HG02970 (cell line): Measurements from ENCODE around the gene TMEM154.

ENCODE experiments used
- ATAC-seq: cut with Tn5 transposase; IDR thresholded peaks from one replicate; pipeline ENCODE4 v1.9.1; 2021; ENCODE audit warnings: mild to moderate bottlenecking, moderate library complexity, moderate number of reproducible peaks; ENCODE audit not compliant: unreplicated experiment, low FRiP score

Gene TMEM154

DNA sequence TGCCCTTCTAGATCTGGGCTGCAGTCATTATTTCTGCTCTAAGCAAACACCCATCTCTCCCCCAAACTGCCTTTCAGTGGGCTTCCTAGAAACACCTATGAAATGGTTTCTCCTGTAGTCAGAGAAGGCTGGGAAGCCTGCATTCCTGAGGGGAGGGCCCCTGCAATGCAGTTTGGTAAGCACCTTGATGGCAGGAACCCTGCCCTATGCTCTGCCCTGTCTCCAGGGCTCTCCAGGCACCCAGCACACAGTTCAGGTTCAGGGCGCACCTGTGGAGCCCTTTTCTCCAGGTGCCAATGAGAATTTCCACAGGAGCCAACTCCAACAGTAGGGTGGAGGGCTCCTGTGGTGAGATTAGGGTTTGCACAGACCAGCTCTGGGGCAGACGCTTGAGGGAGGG lies 74.8 kb downstream of the TMEM154 start:
- no peak for ATAC-seq

DNA sequence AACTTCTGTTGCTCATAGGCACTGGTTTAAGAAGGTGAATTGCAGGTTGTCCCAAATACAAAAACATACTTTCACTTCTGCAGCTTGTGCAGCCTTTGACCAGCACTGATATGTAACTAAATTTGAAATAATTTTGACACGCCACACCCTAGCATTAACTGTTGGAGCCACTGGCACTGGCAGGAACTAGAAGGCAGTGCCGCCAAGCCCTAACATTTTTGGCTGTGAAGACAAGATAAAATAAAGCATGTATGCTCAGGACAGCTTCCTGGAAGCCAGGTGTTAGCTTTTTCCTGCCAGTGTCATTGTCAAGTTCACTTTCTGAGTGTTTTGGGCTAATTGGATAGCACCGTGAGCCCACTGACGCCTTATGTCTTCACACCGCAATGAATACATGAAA lies 78.6 kb downstream of the TMEM154 start:
- no peak for ATAC-seq

GRCh38 chr4:152599636-152600035 lies 80.2 kb downstream of the TMEM154 start:
- ATAC-seq: no peak

DNA sequence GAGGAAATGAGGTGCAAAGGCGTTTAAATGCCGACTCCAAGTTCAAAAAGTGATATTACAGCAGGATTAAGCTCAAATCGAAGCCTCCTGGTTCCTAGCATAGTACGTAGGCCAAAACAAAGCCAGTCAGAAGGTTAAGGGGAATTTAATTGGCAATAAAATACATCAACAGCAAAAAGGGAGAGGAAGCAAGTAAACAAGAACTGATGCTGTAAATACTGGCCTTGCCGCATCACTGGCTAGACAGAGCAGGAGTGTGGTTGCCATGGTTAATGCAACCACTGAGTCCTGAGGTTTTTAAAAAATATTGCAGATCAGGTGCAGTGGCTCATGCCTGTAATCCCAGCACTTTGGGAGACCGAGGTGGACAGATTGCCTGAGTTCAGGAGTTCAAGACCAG lies 80.7 kb downstream of the TMEM154 start:
- no peak for ATAC-seq

DNA sequence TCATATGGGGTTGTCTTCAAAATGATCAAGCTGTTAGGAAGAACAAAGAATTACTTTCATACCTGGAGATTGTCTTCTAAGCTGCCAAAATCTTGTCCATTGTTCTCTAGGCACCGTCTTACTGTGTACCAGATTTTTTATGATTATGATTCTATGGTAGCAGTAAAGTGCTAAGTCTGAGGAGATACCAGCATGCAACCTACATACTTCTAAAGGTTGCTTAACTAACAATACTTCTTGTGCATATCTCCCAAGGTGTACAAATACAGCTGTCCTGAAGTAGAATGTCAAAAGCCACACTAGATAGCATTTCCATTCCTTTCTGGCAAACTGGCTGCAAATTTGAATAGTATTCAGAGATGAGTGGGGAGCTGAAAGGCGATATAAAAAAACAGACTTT lies 81.3 kb downstream of the TMEM154 start:
- ATAC-seq: no peak

- no peak for ATAC-seq
These were observed 84.5 kb downstream of the TMEM154 start for GRCh38 chr4:152594978-152595925.

DNA sequence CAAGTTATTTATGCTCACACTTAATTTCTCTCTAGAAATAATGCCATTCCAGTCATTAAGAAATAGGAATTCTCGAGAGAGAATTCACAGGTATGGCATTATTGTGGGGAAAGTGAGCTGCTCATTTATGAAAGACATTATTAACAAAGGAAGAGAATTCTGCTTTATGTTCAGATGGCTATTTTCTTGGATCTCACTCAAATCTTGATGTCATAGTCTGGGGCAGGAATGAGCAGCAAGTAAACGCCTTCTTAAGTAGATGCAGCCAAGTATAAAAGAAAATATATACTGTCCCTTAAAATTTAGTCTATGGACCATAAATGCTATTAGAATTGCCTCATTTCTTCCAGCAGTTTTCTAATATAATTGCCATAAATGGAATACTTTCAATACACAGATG lies 85.7 kb downstream of the TMEM154 start:
- no peak for ATAC-seq

- ATAC-seq: no peak
These were observed 87.9 kb downstream of the TMEM154 start for GRCh38 chr4:152591876-152592275.

DNA sequence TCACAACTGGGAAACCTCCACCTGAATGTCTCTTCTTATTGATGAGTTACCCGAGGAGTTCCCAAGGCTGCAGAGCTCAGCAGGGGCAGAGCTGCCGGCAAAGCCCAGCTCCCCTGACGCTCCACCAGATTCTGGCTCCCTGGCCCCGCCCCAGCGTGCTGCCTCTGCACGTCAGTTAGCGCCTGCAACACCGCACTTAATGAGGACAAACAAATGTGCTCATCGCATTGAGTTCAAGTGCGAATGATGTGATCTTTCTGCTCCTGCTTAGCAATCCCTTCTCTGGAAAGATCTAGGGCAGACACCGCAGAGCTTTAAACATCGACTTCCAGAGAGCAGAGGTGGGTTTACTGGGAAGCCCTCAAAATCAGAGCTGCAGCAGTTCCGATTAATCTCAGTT lies 88.4 kb downstream of the TMEM154 start:
- ATAC-seq: no peak

DNA sequence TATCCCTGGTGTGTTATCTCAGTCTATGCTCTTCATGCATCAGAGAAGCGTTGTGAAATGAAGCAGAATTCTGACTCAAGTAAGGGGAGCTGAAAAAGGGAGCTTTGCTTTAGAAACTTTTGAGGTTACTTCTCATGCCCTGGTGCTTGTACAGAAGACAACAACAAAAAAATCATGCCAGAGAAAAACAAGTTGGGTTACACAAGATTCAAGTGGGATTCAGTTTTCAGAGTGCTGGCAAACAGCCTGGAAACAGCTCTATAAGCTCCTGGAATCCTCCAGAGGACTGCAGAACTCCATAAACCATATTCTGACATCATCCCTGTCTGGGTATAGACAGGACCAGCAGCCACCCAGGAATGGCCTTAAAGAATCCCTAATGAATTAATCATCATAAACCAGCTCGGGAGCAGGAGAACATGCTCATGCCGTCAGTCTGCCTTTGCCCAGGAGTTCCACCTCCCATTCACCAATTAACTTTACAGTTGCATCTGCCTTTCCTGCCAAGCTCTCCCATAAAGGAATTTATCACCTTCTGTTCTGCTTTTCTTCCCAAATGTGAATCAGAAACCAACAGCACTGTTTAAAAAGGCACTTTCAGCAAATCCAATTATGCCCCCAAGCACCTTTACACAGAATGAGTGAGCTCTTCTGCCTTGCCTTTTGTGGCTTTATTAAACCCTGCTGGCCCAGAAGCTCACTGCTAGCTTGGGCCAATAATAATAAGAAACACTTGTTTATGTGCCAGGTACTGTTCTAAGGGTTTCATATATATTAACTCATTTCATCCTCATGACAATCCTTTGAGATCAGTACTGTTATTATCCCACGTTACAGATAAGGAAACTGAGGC lies 89.4 kb downstream of the TMEM154 start:
- no peak for ATAC-seq

DNA sequence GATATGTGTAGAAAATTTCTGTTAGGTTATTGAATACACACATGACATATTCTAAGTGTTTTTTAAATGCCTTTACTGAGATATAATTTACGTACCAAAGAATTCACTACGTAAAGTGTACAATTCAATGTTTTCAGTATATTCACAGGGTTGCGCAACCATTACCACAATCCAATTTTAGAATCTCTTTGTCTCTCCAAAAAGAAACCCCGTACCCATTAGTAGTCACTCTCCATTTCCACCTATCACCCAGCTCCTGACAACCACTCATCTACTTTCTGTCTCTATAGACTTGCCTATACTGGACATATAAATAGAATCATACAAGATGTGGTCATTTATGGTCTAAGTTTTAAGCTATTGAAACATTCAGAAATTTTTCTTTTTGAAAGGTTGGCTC lies 90.9 kb downstream of the TMEM154 start:
- no peak for ATAC-seq

DNA sequence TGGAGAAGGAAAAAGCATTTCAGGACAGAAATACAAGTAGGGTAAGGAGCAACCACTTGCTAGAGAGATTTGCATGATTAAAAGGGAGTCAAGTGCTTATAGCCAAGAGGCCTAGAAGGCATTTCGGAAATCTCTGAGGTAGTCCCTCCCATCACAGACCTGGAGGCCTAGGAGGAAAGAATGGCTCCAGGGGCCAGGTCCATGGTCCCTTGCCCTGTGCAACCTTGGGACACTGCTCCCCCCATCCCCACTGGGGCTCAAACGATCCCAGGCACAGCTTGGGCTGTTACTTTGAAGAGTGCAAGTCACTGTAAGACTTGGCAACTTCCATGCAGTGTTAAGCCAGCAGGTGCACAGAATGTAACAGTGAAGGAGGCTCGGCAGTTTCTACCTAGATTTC lies 92.7 kb downstream of the TMEM154 start:
- no peak for ATAC-seq

DNA sequence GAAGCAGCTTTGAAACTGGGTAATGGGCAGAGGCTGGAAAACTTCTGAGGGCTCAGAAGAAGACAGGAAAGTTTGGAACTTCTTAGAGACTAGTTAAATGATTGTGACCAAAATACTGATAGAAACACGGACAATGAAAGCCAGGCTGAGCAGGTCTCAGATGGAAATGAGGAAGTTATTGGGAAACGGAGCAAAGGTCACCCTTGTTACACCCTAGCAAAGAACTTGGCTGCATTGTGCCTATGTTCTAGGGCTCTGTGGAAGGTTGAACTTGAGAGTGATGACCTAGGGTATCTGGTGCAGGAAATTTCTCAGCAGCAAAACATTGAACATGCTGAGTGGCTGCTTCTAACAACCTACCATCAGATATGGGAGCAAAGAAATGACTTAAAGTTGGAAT lies 93.1 kb downstream of the TMEM154 start:
- no peak for ATAC-seq

GRCh38 chr4:152585023-152585441 lies 94.8 kb downstream of the TMEM154 start:
- ATAC-seq: no peak

DNA sequence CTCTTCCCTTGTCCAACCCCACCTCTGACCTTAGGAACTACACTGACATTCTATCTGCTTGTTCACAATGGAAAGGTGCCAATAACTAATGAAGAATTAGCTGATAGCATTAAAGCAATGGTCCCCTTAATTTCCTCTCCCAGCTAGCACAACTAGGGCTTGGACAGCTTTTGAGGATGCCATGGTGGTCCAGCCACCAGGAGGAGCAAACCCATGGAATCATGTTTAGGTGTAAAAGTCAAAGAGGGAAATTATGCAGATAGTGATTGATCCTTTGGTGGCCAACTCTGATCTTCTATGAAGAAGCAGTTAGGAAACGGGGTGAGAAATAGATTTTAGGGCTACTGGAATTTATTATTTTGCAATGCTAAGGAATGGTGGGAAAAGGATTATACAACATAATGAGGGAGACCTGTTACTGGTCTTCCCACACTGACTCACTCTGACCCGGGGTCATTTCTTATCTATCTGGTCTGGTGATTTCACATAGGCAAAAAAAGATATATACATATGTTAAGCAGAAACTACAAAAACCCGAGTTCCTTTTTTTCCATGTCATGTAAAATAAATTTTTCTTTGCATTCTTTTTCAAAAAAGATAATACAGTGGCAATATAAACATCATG lies 98.1 kb downstream of the TMEM154 start:
- ATAC-seq: no peak

DNA sequence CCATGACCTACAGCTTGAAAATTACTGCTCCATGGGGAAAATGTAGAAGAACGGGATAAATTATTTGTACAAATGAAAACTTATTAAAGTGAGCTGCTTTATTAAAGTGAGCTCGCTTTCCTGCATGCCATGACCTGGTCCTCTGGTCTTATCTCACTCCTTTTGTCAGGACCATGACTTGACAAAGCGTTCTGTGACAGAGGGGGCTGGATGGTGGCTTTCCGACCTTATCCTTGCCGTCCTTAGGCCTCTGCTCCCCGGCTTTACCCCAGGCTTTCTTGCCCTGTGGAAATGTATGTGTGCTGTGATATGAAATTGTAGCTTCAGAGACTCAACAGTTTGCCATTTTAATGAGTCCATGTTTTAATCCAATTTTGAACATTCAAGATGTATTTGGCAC lies 99.9 kb downstream of the TMEM154 start:
- no peak for ATAC-seq

- no peak for ATAC-seq
These were observed 100.6 kb downstream of the TMEM154 start for GRCh38 chr4:152579107-152579764.

DNA sequence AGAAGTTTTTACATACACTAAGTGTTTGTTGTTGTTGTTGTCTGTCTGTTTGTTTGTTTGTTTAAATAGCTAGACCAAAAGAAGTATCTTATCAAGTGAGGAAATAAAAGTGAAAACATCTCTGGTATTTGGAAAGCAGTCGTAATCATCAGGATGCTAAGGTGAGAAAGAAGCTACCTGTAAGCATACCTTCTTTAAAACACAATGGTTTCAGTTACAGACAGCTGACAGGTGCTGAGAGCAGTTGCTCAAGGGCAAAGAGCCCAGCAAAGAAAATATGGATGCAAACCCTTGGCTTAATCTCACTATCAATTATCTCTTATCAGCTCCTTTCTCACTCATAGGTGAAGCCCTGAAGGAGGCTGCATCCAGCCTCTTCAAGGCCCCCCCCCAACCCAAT lies 101.1 kb downstream of the TMEM154 start:
- no peak for ATAC-seq

- ATAC-seq: no peak
These were observed 101.9 kb downstream of the TMEM154 start for GRCh38 chr4:152577708-152578396.

DNA sequence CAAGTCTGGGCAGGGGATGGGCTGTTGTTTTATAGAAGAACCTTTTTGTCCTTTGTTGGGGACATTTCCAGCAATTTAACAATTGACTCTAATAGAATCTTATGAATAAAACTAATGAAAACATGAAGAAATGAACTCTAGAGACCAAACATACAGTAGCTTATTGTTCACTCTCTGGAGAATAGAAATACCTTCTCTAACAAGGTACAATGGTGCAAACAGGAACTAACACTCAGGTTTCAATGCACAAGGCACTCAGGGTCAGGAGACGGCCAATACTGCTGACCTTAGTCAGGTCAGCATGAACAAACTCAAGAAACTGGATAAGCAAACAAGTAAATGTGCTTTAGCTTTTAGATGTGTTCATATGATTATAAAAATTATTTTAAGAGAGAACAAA lies 104.3 kb downstream of the TMEM154 start:
- ATAC-seq: no peak
